GM12892 (cell line): ENCODE data around the gene ABHD14A.

Experiments used
- DNase-seq: peaks from one replicate; pipeline ENCODE4 v3.0.0; 2011; ENCODE audit not compliant: insufficient read length
- FAIRE-seq: peaks from 2 replicates; lab custom pipeline; 2011; peaks lifted over from hg19 to GRCh38; lab: Jason Lieb, UNC
- POLR2A ChIP-seq: IDR thresholded peaks from 2 replicates; pipeline ENCODE4 v1.6.1; 2011; ENCODE audit warnings: low read depth, low read length, control low read depth
- POLR2AphosphoS5 ChIP-seq: IDR thresholded peaks from 2 replicates; pipeline ENCODE4 v1.6.1; 2011; ENCODE audit warnings: low read depth, low read length, control low read depth
- TAF1 ChIP-seq: IDR thresholded peaks from 2 replicates; pipeline ENCODE4 v1.6.1; 2011; ENCODE audit warnings: low read depth, mild to moderate bottlenecking, control low read depth, low read length, borderline replicate concordance

ABHD14A gene

DNA sequence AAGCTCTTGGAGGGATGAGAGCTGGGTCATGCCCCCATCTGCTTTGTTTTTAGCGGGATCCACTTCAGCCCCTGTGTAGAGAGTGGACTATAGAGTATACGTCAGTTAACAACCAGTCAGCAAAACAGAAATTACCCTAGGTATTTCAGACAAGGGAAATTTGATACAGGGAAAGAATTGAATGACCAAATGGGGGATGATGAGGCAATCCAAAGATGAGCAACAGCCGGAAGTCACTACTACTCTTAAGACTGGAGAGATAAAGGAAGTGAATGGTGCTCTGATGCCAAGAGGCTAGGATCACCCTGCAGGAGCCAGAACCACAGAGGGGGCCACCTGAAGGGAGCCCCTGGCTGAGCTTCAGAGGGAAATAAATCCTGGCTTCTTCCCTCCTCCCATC is 21.4 kb upstream of the ABHD14A start:
- DNase-seq, result no peak
- TF ChIP-seq TAF1, result no peak
- no peak for TF ChIP-seq POLR2A
- TF ChIP-seq POLR2AphosphoS5, result no peak
- FAIRE-seq, result no peak

DNA sequence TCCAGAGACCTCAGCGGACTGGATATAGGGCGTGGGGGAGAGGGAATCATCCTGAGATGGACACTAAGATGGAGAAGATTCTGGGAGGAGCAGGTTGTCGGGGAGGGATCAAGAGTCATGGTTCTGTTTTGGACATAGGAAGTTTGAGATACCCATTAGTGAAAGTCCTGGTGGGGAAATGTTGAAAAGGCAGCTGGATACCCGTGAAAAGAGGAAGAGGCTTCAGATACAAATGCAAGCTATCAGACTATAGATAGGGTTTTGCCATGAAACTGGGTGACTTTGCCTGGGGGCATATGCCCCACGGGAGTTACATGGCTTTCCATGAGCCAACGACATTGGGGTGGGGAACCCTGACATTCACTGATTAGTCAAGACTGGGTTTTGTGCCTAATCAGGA is 20.8 kb upstream of the ABHD14A start:
- TF ChIP-seq TAF1 (no peak), POLR2A (no peak), POLR2AphosphoS5 (no peak)
- DNase-seq, result no peak
- no peak for FAIRE-seq

DNA sequence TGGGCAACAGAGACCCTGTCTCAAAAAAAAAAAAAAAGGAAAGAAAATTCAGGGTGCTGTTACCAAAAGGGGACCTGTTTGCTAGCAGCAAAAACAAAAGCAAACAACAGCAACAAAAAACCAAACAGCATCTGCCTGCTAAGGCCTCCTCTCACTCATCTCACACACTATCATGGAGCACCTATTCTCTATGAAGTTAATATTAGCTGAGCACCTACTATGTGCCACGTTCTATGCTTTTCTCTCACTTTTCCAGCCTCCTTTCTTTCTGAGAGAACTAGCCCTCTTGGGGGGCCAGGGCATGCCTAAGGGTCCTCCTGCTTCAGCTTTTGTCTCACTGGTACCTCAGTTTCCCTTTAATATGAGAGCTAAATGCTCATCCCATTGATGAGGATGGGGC is 20.2 kb upstream of the ABHD14A start:
- no peak for DNase-seq
- TF ChIP-seq TAF1 (no peak), POLR2AphosphoS5 (no peak), POLR2A (no peak)
- FAIRE-seq, result no peak

DNA sequence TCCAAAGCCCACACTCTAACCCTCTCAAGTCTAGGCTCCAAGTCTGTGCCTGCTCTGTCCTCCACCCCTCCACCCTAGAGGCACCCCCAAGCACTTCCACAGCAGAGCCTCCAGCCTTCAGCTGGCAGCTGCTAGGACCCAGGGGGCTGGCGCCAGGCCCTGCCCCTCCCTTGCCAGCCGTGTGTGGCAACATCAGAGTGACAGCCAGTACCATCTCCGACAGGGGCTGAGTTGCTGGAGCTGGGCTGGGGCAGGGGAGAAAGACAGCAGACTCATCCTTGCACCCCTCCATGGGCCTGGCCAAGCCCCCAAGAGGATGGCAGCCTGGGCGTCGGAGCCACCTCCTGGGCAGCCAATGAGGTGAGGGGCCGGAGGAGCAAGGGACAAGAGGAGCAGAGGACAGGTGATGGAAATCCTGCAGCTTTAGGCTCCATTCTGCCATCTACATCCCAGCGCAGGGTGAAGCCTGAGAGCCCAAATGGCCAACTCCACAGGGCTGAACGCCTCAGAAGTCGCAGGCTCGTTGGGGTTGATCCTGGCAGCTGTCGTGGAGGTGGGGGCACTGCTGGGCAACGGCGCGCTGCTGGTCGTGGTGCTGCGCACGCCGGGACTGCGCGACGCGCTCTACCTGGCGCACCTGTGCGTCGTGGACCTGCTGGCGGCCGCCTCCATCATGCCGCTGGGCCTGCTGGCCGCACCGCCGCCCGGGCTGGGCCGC is 19.5 kb upstream of the ABHD14A start, which contains the start of gene GPR62:
Gene GPR62, plus strand, starts transcription at position 207 of the 718 bp plus-strand sequence. Its CDS starts 272 bp downstream, at position 479.
- no peak for DNase-seq
- TF ChIP-seq POLR2AphosphoS5 (no peak), TAF1 (no peak), POLR2A (no peak)
- FAIRE-seq, result no peak

DNA sequence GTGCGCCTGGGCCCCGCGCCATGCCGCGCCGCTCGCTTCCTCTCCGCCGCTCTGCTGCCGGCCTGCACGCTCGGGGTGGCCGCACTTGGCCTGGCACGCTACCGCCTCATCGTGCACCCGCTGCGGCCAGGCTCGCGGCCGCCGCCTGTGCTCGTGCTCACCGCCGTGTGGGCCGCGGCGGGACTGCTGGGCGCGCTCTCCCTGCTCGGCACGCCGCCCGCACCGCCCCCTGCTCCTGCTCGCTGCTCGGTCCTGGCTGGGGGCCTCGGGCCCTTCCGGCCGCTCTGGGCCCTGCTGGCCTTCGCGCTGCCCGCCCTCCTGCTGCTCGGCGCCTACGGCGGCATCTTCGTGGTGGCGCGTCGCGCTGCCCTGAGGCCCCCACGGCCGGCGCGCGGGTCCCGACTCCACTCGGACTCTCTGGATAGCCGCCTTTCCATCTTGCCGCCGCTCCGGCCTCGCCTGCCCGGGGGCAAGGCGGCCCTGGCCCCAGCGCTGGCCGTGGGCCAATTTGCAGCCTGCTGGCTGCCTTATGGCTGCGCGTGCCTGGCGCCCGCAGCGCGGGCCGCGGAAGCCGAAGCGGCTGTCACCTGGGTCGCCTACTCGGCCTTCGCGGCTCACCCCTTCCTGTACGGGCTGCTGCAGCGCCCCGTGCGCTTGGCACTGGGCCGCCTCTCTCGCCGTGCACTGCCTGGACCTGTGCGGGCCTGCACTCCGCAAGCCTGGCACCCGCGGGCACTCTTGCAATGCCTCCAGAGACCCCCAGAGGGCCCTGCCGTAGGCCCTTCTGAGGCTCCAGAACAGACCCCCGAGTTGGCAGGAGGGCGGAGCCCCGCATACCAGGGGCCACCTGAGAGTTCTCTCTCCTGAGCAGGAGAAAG is 18.7 kb upstream of the ABHD14A start:
- TF ChIP-seq TAF1 (no peak), POLR2A (no peak), POLR2AphosphoS5 (no peak)
- DNase-seq (no peak), FAIRE-seq (no peak)

DNA sequence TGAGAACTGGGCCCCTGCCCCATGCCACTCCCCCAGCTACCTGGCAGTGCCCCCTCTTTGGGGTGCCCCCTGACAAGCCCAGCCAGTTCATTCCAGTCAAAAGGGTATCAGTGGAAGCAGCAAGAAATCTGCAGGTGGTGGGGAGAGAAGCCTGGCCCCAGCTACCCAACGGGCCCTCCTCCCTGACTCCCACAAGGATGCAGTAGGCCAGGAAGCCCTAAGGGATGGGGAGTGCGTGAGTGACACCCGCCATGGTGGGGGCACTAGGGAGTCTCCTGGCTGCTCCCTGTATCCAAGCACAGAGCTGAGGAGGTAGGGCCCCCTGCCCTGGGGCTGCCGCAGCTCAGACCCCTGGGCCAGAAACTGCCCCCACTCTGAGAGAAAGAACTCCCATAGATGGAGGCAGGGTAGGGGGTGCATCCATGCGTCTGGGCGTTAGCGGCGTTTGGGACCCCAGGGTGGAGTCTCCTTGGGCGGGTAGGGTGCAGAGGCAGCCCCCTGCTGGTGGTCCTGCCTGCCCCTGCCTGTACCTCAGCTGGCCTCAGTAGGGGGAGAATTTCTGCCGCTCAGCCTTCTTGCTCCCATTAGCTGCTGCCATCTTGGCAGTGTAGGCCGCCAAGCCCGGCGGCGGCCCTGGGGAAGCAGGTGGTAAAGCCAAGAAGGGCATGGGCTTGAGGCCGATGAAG is 17.2 kb upstream of the ABHD14A start:
- no peak for TF ChIP-seq POLR2A
- no peak for FAIRE-seq
- DNase-seq, result no peak

DNA sequence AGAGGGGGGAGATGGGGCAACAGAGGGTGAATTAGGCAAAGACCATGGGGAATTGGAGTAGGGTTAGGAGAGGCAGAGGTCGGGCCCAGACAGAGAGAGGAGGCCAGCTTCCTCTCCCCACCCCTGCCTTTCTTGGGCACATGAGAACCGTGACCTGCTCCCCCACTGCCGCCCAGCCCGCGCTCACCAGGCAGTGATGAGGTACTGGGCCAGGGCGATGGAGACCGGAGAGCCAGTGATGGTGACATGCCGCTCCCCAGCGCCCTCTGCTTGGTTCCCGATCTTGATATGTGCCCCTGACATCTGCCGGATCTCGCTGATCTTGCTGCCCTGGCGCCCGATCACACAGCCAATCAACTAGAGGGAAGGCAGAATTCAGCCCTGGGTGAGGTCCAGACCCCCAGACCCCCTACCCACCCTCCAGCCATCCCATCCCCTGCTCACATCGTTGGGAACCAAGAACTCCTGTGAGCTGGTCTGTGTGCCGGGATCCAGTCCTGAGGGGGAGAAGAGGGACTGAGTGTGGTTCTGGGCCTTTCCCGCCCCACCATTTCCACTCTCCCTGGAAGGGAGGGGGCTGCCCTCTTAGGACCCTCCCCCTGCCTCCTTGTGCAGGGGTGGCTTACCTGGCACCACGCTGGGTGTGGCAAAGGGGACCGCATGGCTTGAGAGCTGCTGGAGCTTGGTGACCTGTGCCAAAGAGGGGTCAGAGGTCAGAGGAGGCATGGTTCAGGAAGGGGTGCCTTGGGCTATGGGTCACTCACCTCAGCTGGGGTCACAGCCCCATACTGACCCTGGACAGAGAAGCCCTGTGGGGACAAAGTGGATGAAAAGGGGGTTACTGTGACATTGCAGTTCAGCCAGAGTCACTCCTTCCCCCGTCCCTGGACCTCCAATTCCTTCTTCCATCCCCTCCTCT is 16.0 kb upstream of the ABHD14A start:
- no peak for FAIRE-seq
- TF ChIP-seq POLR2AphosphoS5 (no peak), POLR2A (no peak), TAF1 (no peak)
- no peak for DNase-seq

DNA sequence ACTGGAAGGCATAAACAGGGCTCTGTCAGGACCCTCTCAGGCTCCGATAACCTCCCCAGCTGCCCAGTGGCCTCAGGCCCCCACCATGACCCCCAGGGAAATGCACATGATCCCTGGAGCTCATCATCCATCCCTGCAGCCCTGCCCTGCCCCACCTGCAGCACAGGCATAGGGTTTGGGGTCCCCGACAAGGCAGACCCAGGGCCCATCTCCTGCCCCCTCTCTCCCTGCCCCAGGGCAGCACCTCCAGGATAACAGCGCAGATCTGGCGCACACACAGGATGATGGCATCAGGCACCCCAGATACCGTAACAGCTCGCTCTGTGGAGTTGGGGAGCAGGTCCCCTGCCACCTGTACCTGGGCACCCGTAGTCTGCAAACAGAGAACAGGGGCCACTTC is 15.2 kb upstream of the ABHD14A start:
- TF ChIP-seq POLR2A, result no peak
- TF ChIP-seq TAF1, result no peak
- TF ChIP-seq POLR2AphosphoS5, result no peak
- DNase-seq (no peak), FAIRE-seq (no peak)

DNA sequence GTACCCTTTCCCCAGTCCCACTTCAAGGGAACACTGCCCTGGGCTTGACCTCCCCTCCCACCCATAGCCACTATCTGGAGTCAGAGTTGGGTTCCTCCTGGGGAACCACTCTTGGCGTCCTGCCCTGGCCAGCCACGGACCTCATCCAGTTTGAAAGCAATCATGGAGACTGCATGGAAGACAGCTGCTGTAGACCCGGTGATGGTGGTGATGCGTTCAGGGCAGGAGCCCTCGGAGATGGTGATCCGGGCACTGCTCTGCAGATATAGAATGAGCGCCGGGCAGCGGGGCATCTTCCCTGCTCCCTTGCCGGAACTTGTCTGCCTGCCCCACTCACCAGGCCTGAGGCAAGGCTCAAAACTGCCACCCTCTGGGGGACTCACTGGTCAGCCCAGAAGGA is 14.5 kb upstream of the ABHD14A start:
- DNase-seq, result no peak
- FAIRE-seq, result no peak
- TF ChIP-seq POLR2AphosphoS5 (no peak), TAF1 (no peak), POLR2A (no peak)

DNA sequence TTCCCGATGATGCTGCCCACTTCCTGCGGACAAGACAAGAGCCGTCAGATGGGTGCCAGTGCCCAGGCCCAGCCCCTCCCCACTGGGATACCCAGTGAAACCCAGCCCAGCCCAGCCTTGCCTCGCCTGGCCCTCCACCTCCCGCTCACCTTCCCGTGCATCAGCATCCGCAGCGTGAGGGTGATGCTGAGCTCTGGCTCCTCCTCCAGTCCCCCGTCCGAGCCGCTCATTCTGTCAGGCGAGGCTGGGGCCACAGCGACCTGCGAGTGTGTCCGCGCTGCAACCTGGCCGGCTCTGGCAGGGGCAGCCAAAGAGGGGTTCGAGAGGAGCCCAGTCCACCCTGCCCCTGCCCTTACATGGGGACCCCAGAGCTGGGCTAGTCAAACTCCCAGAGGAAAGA is 13.9 kb upstream of the ABHD14A start:
- no peak for DNase-seq
- TF ChIP-seq TAF1 (no peak), POLR2A (no peak), POLR2AphosphoS5 (no peak)
- no peak for FAIRE-seq
